Activated T-helper 1 cell treated with Interleukin-2 at 50 U/mL for 16 hours (primary cell): Measurements from ENCODE around the gene KCTD21.

Source experiments
- DNase-seq: peaks from one replicate; pipeline ENCODE4 v3.0.0-alpha.2; 2020; ENCODE audit warnings: low read depth

The KCTD21 gene

GRCh38 chr11:78139422-78140391 lies 48.7 kb downstream of the KCTD21 start, which contains the start of gene ALG8:
ALG8 (minus strand) TSS chr11:78139626; CDS start chr11:78139588, 38 bp downstream.
- peak; percentile 96 for DNase-seq

- DNase-seq: peak; percentile 9
Observed at GRCh38 chr11:78138694-78139421, 49.6 kb downstream of the KCTD21 start.

- DNase-seq: no peak
Observed at GRCh38 chr11:78138291-78138690, 50.1 kb downstream of the KCTD21 start.

- no peak for DNase-seq
Observed at GRCh38 chr11:78132475-78132874, 56.0 kb downstream of the KCTD21 start.

- no peak for DNase-seq
Observed at GRCh38 chr11:78131956-78132355, 56.5 kb downstream of the KCTD21 start.

GRCh38 chr11:78127403-78127802 lies 61.0 kb downstream of the KCTD21 start:
- no peak for DNase-seq
